IPS-15b (cell line): ENCODE data around the gene CACNA1C.
"Not testable (repeated sequence)": the region's sequence is repeated elsewhere in the genome, so short reads cannot be mapped to it uniquely, and the experiment has no call there.

ENCODE experiments used
- H3K27me3 ChIP-seq: one replicate; pipeline ENCODE4 v1.6.1; 2013; ENCODE audit warnings: low read length; ENCODE audit not compliant: control insufficient read depth, insufficient read depth
- H3K36me3 ChIP-seq: one replicate; pipeline ENCODE4 v1.6.1; 2013; ENCODE audit warnings: low read length; ENCODE audit not compliant: control insufficient read depth, insufficient read depth
- H3K4me1 ChIP-seq: one replicate; pipeline ENCODE4 v1.6.1; 2013; ENCODE audit warnings: mild to moderate bottlenecking, low read length; ENCODE audit not compliant: control insufficient read depth, insufficient read depth
- H3K4me3 ChIP-seq: one replicate; pipeline ENCODE4 v1.5.1; 2013; ENCODE audit warnings: low read depth, low read length
- H3K9ac ChIP-seq: one replicate; pipeline ENCODE4 v1.6.1; 2013; ENCODE audit warnings: low read depth, mild to moderate bottlenecking, low read length
- H3K9me3 ChIP-seq: one replicate; pipeline ENCODE4 v1.6.1; 2013; ENCODE audit warnings: mild to moderate bottlenecking, low read length; ENCODE audit not compliant: control insufficient read depth, insufficient read depth

Gene CACNA1C

DNA sequence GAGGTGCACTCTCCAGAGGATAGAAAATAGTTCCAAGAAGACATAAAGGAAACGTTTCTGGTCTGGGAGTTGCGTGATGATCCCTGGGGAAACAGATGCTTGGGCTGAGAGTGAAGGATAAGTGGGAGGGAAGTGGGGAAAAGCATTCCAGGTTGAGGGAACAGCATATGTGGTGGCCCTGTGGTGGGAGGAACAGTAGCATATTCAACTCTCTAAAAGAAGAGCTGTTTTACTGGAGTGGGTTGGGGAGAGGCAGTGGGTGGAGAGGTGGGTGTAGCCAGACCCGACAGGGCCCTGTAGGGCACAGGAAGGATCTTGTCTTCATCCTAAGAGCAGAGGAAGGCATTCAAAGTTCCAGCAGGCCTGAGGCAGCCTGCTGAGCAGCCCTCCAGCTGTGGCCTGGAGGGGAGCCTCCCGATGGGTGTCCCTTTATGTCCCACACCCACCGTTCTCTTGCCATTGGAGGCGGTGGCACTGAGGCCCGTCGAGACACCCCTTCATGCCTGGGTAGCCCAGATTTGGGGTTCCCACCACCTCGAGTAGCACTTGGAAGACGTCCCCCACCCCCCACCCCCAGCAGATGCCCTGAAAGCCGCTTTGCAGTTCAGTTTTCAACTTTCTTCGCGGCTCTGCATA, 431.5 kb downstream of the CACNA1C start:
- Histone ChIP-seq H3K9me3 (no peaks in the 10 kb centered on the region), H3K36me3 (no peaks in the 10 kb centered on the region), H3K4me3 (no peak overlapping the region), H3K4me1 (no peaks in the 10 kb centered on the region), H3K9ac (no peak overlapping the region), H3K27me3 (no peaks in the 10 kb centered on the region)

DNA sequence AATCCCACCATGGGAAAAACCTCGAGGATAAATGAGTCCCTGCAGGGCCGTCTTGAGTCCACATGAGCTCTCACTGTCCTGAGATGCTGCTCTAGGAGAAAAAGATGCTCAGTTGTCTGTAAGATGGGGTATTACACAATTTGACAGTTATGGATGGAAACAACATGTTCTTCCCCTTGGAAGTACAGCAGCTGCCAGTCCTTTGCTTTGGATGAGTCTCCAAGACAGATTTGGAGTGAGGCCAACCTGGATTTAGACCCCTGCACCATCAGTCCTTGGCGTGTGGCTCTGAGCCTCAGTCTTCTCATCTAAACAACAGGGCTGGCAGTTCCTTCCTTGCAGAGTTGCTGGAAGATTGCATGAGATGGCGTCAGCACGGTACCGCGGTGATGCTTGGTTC, 432.9 kb downstream of the CACNA1C start:
- Histone ChIP-seq H3K36me3 (no peaks in the 10 kb centered on the region), H3K9me3 (no peaks in the 10 kb centered on the region), H3K27me3 (no peaks in the 10 kb centered on the region)

DNA sequence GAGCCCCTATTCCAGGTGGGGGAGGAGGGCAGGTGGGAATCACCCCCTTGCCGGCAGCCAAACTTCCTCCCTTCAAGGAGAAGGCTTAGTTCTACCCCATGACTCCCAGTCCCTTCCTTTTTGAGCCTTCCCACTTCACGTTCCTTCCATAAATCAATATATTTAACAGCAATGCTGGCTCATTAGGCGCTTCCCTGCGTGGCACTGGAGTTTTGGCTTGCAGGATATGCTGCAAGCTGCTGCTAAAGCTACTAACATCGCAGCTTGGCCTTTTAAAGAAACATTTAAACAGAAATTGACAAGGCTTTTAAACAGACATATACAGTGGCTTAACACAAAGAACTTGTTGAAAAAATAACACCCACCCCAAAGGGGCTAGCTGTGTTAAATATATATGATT, 434.0 kb downstream of the CACNA1C start:
- Histone ChIP-seq H3K9me3 (no peaks in the 10 kb centered on the region), H3K4me3 (no peak overlapping the region), H3K4me1 (no peaks in the 10 kb centered on the region), H3K9ac (no peak overlapping the region), H3K27me3 (no peaks in the 10 kb centered on the region), H3K36me3 (no peaks in the 10 kb centered on the region)

More for the DNA sequence above, 432.9 kb downstream of the CACNA1C start:
- no peak overlapping the region for H3K4me3 ChIP-seq
- no peaks in the 10 kb centered on the region for H3K4me1 ChIP-seq
- no peak overlapping the region for H3K9ac ChIP-seq

DNA sequence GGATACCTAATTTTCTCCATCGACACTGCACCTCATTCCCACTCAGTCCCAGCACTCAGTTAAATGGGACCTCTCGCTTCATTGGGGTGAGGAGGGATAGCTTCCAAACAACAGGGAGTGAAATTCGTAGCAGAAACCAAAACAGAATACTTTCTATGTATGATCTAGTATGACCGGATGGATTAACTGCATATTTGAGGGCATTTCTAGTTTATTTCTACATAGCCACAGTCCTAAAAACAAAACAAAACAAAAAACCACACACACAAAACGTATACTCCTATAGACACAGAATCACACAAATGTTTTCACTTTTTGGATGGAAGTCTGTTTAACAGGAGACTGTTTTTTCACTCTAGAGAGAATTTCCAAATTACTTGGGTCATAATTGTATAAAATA, 434.5 kb downstream of the CACNA1C start:
- H3K27me3 ChIP-seq: no peaks in the 10 kb centered on the region
- H3K4me1 ChIP-seq: no peaks in the 10 kb centered on the region
- no peak overlapping the region for H3K4me3 ChIP-seq
- H3K9ac ChIP-seq: no peak overlapping the region
- no peaks in the 10 kb centered on the region for H3K36me3 ChIP-seq
- H3K9me3 ChIP-seq: no peaks in the 10 kb centered on the region

DNA sequence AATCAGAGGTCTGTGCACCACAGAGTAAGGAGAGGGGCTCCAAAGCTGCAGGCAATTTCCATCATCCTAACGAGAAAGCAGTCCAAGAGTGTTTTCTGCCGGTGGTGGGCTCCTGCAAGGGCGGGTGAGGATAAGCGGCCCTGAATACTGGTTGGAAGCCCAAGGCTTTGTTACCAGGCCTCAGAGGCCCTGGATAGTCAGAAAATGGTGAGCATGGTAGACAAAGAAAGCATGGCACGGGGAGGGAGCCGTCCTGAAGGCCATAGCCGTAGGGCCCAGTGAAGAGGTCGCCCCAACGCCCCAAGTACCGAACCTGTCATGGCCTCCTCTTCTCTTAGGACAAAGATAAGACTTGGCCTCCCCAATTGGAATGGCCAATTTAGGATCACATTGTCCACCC, 435.3 kb downstream of the CACNA1C start:
- Histone ChIP-seq H3K9ac (no peak overlapping the region), H3K27me3 (no peaks in the 10 kb centered on the region), H3K4me3 (no peak overlapping the region), H3K9me3 (no peaks in the 10 kb centered on the region), H3K4me1 (no peaks in the 10 kb centered on the region), H3K36me3 (no peaks in the 10 kb centered on the region)

DNA sequence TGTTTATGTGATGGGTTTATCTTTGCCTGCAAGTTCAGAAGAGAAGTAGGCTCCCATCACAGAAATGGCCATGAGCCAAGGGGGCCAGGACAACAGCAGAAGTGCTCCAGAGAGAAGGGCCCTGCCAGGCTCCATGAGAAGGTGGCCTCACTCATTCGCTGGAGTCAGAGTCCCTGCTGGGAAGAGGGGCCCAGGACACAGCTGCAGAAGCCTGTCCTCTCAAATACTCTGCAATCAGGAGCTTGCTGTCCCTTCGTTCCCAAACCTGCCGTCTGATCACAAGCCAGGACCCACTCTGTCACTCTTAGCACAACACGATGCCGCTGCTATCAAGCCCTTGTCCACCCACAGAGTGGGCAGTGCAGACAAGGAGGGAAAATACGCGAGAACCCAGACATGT, 435.8 kb downstream of the CACNA1C start:
- Histone ChIP-seq H3K36me3 (no peaks in the 10 kb centered on the region), H3K4me1 (no peaks in the 10 kb centered on the region), H3K27me3 (no peaks in the 10 kb centered on the region), H3K4me3 (no peak overlapping the region), H3K9ac (no peak overlapping the region), H3K9me3 (no peaks in the 10 kb centered on the region)

DNA sequence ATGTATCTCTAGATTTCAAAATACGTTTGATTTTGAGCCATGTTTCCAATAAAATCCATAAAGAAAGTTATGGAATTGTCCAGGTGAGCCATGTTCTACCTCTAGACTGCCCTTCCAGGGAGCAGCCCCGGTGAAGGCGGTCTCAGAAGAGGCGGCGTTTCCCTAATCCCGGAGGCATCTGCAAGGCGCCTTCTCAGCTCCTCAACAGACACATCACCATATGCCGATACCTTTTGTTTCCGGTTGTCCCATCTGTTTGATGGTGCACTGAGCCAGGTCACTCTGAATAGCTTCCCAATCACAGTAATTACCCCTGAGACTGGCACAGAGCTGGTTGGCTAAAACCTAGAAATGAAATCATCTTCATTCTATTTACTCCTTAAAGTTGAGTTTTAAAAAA, 436.5 kb downstream of the CACNA1C start:
- Histone ChIP-seq H3K27me3 (no peaks in the 10 kb centered on the region), H3K36me3 (no peaks in the 10 kb centered on the region), H3K4me3 (no peak overlapping the region), H3K4me1 (no peaks in the 10 kb centered on the region), H3K9me3 (no peaks in the 10 kb centered on the region), H3K9ac (no peak overlapping the region)

DNA sequence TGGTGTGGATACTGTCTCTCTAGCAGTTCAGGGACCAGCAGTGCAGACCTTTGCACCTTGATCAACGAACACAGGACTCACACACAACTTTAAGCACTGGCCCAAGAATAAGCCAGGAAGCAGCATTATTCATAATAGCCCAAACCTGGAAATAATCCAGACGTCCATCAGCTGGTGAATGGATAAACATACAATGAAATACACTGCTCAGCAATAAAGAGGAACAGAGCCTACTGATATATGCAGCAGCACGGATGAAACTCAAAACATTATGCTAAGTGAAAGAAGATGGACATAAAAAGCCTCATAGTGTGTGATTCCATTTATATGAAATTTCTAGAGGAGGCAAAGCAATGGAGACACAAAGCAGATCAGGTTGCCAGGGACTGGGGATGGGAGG, 438.0 kb downstream of the CACNA1C start:
- Histone ChIP-seq H3K27me3 (no peaks in the 10 kb centered on the region), H3K9ac (no peak overlapping the region), H3K4me1 (no peaks in the 10 kb centered on the region)

DNA sequence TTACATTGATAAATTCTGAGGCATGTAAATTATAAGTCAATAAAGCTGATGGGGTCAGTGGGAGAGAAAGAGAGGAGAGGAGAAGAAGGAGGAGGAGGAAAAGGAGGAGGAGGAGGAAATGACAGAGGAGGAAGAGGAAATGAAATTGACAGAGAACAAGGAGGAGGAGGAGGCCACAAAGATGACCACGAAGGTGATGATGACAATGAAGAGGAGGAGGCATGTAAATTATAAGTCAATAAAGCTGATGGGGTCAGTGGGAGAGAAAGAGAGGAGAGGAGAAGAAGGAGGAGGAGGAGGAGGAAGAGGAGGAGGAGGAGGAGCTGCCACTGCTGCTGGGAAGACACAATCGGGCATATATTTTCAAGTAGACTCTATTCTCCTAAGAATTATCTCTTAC, 438.6 kb downstream of the CACNA1C start:
- H3K4me1 ChIP-seq, H3K9ac ChIP-seq, H3K4me3 ChIP-seq, H3K9me3 ChIP-seq, H3K36me3 ChIP-seq, H3K27me3 ChIP-seq: not testable (repeated sequence)

More for the DNA sequence above, 438.0 kb downstream of the CACNA1C start:
- H3K4me3 ChIP-seq: no peak overlapping the region
- no peaks in the 10 kb centered on the region for H3K9me3 ChIP-seq
- H3K36me3 ChIP-seq: no peaks in the 10 kb centered on the region

DNA sequence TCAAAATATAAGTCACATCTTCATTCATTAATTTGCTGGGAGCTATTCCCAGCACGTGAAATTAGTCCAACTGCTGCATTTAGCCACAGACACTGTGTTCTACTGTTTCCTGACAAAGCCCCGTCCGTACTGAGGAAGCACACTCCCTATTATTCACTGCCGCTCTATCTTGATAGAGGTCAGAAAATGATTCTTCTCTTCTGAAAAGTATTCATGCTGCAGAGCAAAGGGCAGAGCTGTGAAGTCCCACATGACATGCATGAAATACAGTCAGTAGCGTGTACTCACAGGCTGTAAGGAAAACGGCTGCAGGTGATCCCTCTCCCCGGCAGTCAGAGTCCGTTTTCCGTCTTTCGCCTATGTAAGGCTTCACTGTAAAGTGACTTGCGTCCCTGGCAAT, 439.4 kb downstream of the CACNA1C start:
- no peak overlapping the region for H3K9ac ChIP-seq
- no peak overlapping the region for H3K4me3 ChIP-seq

DNA sequence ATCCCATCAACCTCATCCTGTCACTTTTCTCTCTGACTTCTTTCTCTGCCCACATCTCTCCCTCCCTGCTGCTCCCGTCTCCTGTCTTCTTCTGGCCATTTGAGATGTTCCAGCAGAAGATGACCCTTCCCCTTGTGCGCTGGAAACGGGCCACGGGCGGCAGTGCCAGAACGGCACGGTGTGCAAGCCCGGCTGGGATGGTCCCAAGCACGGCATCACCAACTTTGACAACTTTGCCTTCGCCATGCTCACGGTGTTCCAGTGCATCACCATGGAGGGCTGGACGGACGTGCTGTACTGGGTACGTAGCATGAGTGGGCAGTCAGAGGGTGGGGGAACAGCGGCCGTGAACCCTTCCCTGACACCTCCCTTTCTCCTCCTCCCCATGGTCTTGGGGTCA, 440.3 kb downstream of the CACNA1C start:
- Histone ChIP-seq H3K36me3 (no peaks in the 10 kb centered on the region), H3K4me3 (no peak overlapping the region), H3K9ac (no peak overlapping the region), H3K27me3 (no peaks in the 10 kb centered on the region), H3K9me3 (no peaks in the 10 kb centered on the region), H3K4me1 (no peaks in the 10 kb centered on the region)

More for the DNA sequence above, 439.4 kb downstream of the CACNA1C start:
- H3K4me1 ChIP-seq: no peaks in the 10 kb centered on the region
- H3K27me3 ChIP-seq: no peaks in the 10 kb centered on the region
- H3K36me3 ChIP-seq: no peaks in the 10 kb centered on the region
- H3K9me3 ChIP-seq: no peaks in the 10 kb centered on the region

DNA sequence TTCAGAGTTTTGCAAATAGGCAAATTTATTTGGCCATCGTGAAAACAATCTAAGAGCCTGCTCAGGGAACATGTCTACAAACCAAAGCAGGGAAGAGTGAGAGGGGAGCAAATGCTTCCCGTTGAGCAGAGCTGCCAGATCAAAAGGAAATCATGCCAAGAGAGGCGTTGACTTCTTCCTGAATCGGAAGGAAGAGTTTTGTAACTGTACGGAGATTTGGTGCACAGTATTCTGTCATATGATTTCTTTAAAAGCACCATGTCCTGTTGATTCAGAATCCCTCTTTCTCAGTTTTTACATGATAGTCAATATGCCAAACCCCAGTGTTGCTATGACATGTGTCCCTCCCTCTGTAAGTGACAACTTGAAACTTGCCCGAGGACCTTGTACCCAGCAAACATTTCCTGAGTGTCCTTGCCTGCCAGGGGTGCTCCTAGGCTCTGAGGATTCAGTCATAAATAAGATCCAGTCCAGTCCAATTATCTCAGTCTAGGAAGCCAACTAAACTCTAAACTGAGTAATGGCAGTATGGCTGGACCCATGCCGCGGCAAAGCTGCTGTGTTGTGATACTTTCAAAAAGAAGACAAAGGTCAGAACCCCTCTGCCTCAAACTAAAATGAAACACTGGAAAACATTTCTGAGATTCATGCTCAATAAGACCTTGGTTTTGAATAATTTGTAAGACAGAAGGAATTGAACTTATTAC, 441.9 kb downstream of the CACNA1C start:
- no peaks in the 10 kb centered on the region for H3K9me3 ChIP-seq
- H3K27me3 ChIP-seq: no peaks in the 10 kb centered on the region
- no peak overlapping the region for H3K4me3 ChIP-seq
- H3K36me3 ChIP-seq: no peaks in the 10 kb centered on the region
- no peak overlapping the region for H3K9ac ChIP-seq
- no peaks in the 10 kb centered on the region for H3K4me1 ChIP-seq
